ENCODE measurements around the gene RSPH6A.
"Not testable (repeated sequence)": the region's sequence is repeated elsewhere in the genome, so short reads cannot be mapped to it uniquely, and the experiment has no call there.

RSPH6A gene

GRCh38 chr19:45800070-45800553, 15.0 kb downstream of the RSPH6A start:
- no peak for DNase-seq (ENCODE audit: low read depth)

DNA sequence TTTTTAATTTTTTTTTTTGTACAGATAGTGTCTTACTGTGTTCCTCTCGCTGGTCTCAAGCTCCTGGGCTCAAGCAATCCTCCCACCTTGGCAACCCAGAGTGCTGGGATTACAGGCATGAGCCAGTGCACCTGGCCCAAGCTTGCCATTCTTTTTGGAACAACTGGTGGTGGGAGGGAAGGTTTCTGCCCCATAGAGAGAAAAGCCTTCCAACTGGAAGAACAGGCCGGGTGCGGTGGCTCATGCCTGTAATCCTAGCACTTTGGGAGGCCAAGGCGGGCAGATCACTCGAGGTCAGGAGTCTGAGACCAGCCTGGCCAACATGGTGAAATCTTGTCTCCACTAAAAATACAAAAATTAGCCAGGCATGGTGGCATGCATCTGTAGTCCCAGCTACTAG, 15.6 kb downstream of the RSPH6A start:
- not testable (repeated sequence) for DNase-seq (ENCODE audit: low read depth)

GRCh38 chr19:45798995-45799517, 16.1 kb downstream of the RSPH6A start:
- DNase-seq (ENCODE audit: low read depth): peak; percentile 67

DNA sequence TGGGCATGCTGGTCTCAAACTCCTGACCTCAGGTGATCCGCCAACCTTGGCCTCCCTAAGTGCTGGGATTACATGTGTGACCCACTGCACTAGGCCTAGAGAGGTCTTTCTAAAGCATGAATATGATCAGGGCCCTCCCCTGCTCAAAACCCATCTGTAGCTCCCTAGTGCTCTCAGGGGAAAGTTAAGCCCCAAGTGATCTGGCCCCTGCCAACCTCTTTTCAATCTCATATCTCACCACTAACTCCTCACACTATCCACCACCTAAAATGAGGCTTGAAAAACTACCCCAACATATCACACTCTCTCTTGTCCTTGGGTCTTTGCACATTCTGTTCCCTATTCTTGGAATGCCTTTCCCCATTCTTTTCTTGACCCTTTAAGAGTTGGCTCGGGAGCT, 20.5 kb downstream of the RSPH6A start:
- DNase-seq (ENCODE audit: low read depth): no peak

GRCh38 chr19:45793876-45794275, 21.2 kb downstream of the RSPH6A start:
- no peak for DNase-seq (ENCODE audit: low read depth)

DNA sequence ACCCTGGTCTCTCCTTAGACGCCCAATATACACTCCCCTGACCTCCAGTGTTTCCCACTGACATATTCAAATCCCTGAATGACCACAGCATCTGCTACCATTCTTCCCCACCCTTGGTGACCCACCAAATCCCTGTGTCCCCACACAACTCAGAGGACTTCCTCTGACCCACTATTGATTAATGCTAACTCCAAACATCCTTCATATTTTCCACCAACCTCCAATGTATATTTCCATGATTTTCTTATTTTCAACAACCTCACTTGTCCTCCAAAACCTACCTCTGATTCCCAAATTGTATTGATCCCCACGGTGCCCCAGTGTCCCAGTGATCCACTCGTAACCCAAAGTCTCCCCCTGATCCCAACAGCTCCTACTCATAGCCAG, 21.9 kb downstream of the RSPH6A start:
- DNase-seq (ENCODE audit: low read depth): no peak

DNA sequence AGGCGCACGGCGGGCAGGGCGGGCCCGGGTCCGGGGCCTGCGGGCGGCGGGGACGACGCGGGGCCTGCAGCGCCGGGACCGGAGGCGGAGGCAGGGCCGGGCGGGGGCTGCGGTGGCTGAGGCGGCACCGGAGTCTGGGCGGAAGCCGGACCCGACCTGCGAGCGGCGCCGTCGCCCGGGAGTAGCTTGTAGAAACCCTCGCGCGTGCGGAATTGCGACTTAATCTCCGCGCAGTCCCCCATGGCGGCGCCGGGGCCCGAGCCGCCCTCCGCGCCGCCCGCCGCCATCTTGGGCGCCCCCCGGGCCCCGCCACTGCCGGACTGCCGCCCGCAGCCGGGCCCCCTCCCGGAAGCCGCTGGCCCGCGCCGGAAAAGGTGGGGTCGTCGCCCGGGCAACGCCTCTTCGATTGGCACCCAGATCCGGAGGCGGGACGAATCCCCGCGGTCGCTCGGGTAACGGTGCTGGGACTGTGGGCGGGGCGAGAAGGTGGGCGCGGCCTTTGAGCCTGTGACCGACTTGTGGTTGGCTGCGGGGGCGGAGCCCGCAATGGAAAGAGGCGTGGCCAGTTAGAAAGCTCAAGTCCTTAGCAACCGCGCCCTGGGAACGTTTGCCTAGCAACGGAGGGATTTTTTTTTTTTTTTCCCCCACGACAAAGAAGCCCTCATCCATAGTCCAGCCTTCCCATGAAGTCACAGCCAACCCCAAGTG, 22.5 kb downstream of the RSPH6A start, which contains the start of gene DMWD:
TSS of gene DMWD (minus strand) at position 376 of the 708 bp plus-strand sequence. CDS start at position 287, 89 bp downstream.
- peak; percentile 79 for DNase-seq (ENCODE audit: low read depth)

DNA sequence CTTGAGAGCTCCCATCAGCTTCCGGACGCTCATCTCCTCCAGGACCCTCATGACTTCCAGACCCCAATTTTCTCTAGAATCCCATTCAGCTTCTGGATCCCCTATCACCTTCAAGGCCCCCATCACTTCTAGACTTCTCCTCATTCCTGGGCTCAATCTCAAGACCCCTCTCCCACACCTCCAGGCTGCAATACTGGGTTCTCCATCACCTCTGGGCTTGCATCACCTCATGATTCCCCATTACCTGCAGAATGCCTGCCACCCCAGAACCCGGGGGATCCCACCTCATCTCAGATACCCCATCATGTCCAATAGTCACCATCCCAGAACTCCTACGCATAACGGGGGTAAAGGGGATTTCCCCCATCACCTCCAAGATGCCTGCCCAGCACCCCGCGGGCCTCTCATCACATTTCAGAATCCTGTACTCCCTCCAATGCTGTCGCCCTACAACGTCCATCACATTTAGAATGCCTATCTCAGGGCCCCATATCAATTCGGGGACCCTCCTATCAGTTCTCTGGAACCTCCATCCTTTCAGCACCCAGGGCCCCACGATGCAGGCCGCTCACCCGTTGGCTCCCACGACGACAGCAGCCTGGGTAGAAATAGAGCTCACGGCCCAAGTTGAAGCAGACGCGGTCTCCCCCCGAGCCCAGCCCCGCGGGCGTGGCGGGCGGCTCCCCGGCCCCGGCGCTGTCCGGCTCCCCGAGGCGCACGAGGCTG, 23.2 kb downstream of the RSPH6A start:
- no peak for DNase-seq (ENCODE audit: low read depth)

- no peak for DNase-seq (ENCODE audit: low read depth)
These were observed 24.2 kb downstream of the RSPH6A start for GRCh38 chr19:45790942-45791341.

DNA sequence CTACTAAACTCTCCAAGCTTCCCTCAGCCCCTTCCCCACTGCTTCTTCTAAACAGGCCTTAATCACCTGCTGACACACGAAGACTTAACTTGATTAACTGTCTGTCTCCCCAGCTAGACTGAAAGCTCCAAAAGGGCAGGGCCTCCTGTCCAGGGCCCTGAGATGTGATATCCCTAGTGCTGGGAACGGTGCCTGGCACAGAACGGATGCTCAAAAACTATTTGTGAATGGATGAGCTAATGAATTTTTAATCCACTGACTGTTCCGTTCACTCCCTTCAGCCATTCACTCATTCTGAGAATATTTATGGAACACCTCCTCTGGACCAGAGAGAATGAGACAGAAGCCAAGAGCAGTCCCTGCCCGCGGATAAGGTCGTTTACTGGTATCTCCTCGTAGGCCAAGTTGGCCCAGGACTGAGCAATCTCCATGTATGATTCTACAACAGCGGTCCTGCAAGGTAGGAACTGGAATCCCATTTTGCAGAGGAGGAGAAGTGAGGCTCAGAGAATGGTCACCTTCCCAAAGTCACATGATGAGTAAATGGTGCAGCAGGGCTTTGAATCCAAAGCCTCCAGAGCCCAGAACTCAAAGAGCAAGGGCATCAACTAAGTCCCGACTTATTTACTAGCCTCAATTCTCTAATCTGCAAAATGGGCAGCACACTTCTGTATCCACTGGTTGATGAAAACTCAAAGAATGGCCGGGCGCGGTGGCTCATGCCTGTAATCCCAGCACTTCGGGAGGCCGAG, 25.9 kb downstream of the RSPH6A start:
- no peak for DNase-seq (ENCODE audit: low read depth)

GRCh38 chr19:45786533-45786894, 28.6 kb downstream of the RSPH6A start:
- no peak for DNase-seq (ENCODE audit: low read depth)

GRCh38 chr19:45785781-45786532, 29.2 kb downstream of the RSPH6A start:
- no peak for DNase-seq (ENCODE audit: low read depth)

DNA sequence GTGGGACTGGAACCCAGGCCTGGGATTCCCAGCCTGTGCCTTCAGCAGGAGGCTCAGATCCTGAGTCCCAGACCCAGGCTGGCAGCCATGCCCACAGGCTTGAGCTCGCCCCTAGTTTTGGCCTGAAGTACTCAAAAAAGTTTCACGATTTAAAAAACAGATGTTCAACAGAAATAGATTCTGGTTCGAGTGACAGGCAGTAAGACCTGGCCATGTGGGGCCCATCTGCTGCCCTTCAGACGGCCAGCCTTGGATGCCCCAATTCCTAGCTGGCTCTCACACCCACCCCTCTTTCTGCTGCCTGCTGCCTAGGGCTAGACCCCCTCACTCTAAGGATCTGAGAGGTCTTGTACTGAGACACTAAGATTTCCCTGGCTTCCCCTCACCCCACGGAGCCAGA, 30.0 kb downstream of the RSPH6A start:
- DNase-seq (ENCODE audit: low read depth): no peak

- no peak for DNase-seq (ENCODE audit: low read depth)
These were observed 31.0 kb downstream of the RSPH6A start for GRCh38 chr19:45784096-45784495.

DNA sequence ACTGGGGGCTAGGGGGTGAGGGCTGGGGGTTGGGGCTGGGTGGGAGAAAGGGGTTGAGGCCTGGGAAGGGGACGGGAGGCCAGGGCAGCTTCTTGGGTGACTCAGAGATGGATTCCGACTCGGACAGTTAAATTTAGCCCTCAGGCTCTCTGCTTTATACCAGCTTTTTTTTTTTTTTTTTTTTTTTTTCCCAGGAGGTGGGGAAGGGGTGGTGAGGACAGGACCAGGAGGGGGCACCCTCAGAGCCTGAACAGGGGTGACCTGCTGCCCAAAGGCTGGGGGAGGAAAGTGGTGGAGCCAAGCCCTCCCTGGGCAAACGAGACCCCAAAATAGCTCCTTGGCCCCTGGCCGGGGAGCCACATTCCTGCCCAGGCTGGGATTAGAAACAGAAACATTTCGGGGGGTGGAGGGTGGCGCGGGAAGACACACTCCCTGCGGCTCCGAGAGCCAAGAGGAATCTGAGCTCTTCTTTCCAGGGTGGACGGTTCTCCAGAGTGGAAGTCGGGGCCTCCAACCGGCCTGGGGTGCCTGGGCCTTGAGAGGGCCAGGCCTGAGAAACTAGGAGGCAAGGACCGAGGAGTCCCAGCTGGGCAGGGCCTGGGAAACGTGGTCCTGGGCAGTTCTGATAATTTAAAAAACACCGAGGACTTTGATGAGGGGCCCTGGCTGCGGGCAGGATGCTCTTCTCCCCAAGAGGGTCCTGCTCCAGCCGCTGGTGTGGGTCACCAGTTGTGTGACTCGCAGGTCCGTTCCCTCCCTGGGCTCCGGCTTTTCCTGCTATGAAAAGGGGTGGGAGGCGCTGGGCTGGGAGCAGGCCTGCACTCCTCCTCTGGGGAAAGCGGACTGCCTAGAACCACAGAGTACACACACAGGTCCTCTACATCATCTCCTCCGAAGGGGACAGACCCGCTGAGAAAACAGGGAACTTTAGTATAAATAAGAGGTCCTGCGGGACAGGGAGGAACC, 32.0 kb downstream of the RSPH6A start:
- DNase-seq (ENCODE audit: low read depth): peak; percentile 59

GRCh38 chr19:45782162-45782691, 32.9 kb downstream of the RSPH6A start, which contains the start of gene DMPK:
Gene DMPK, minus strand, starts transcription at chr19:45782490. Its CDS starts 138 bp downstream, at chr19:45782352.
- no peak for DNase-seq (ENCODE audit: low read depth)

- DNase-seq (ENCODE audit: low read depth): no peak
These were observed 33.6 kb downstream of the RSPH6A start for GRCh38 chr19:45781214-45782161.

GRCh38 chr19:45780448-45781213, 34.5 kb downstream of the RSPH6A start:
- no peak for DNase-seq (ENCODE audit: low read depth)

All from GM04503 (cell line).